UCSD-AML1 (cell line): ENCODE measurements around the gene CA11.
A peak's percentile ranks its signal among the peaks of the same experiment; 100 is the strongest.
"Not testable (repeated sequence)": the region's sequence is repeated elsewhere in the genome, so short reads cannot be mapped to it uniquely, and the experiment has no call there.

Experiments
- DNase-seq: peaks from one replicate; lab custom pipeline; 2025; ENCODE audit not compliant: unreplicated experiment; lab: John Stamatoyannopoulos, UW

Gene CA11

DNA sequence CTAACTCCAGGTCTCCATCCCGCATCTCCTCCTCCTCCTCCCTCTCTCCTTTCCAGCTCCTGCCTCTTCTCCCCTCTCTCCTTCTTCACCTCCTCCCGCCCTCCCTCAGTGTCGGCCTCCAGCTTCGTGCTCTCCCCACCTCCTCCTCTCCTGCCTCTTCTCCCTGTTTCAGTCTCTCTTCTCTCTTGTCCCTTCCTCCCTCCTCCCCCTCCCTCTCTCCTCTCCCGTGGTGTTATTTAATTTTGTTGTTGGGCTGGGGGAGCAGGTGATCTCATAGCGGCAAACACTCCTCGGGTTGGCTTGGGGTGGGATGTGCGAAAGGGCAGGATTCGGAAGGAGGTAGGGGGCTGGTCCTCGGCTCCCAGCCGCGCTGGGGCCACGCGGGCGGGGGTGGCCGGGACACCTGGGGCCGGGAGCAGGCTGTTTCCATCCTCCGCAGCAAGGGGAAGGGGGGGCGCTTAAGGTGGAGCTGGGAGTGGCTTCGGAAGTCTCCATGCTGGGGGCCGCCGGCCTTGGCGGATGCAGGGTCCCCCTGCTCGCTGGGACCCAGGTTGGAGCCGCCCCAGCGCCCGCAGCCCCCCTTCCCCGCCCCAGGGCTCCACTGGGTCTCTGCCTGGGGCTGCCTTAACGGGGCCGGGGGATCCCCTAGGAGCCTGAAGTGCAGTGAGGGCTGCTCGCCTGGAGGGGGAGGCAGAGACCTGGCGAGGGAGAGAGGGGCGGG lies at the start of gene CA11:
CA11 (minus strand) TSS at position 187 of the 721 bp plus-strand sequence. CDS start 555 bp downstream, outside the sequence.
- DNase-seq, result peak; percentile 88

DNA sequence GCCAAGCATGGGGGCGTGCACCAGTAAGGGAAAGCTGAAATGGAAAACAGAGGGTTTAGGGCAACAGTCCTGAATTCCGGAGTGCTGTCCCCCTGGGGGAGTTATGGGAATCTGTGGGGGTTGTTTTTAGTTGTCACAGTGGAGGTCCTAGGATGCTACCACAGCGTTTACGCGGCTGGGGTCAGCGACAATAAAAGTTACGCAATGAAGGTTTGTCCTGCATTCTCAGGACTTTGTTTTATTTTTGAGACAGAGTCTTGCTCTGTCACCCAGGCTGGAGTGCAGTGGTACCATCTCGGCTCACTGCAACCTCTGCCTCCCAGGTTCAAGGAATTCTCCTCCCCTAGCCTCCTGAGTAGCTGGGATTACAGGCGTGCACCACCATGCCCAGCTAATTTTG lies 47.6 kb upstream of the CA11 start:
- not testable (repeated sequence) for DNase-seq

DNA sequence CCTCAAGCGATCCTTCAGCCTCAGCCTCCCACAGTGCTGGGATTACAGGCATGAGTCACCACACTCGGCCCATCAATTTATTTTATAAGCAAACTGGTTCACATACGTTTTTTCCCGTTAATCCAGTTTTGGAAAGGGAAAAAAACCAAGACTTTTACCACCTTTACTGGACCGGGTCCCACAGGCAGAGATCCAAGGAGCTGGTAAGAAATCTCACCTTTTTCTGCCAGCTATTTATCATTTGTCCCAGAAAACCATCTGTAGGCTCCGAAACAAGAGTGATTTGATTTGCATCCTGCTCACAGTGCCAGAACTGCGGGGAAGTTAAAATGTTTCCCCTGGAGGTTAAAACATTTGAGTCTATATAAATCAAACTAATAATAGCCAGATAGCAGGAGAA lies 43.5 kb upstream of the CA11 start:
- no peak for DNase-seq

DNA sequence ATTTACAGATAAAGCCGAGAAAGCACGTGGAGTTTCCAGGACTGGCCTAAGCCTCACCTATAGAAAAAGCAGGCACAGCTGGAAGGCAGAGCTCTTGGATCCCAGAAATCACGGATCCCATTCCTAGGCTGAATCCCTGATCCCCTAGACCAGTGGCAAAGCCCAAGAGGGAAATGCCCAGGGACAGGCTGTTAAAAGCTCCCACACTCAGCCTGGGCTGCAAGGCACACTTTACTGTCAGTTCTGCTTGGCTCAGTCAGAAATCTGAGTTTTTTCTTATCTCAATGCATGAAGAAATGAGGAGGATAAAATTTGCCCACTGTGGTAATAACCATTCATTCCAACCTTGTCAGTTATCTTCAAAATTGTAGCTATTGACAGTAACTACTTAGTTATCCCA lies 41.8 kb upstream of the CA11 start:
- DNase-seq, result no peak

DNA sequence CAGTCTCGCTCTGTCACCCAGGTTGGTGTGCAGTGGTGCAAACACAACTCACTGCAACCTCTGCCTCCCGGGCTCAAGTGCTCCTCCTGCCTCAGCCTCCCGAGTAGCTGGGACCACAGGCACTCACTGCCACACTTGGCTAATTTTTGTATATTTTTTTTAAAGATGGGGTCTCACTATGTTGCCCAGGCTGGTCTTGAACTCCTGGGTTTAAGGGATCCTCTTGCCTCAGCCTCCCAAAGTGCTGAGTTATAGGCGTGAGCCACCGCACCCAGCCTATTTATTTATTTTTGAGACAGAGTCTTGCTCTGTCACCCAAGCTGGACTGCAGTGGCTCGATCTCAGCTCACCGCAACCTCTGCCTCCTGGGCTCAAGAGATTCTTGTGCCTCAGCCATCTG lies 40.6 kb upstream of the CA11 start:
- not testable (repeated sequence) for DNase-seq

DNA sequence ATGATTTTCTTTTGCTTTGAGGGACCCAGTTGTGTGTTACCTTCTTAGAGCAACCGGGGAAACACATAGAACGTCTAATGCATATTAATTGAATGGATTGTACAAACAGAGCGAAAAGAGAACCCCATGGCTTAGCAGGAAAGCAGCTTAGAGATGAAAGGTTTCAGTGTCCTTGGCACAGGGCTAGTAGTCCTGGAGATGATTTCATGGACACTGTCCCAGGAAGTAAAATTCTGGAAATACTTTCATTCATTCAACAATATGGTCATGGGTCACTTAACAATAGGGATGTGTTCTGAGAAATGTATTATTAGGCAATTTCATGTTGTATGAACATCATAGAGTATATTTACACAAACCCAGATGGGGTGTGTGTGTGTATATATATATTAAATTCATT lies 40.1 kb upstream of the CA11 start:
- no peak for DNase-seq

DNA sequence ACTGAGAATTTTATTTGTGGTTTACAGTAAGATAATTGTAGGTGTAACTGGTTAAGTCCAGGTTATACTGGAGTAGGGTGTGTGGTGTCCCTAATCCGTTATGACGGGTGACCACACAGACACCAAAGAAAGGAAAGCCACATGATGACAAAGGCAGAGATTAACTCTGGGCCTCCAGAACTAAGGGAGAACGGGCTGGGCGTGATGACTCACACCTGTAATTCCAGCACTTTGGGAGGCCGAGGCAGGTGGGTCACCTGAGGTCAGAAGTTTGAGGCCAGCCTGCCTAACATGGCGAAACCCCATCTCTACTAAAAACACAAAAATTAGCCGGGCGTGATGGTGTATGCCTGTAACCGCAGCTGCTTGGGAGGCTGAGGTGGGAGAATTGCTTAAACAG lies 39.6 kb upstream of the CA11 start:
- no peak for DNase-seq

DNA sequence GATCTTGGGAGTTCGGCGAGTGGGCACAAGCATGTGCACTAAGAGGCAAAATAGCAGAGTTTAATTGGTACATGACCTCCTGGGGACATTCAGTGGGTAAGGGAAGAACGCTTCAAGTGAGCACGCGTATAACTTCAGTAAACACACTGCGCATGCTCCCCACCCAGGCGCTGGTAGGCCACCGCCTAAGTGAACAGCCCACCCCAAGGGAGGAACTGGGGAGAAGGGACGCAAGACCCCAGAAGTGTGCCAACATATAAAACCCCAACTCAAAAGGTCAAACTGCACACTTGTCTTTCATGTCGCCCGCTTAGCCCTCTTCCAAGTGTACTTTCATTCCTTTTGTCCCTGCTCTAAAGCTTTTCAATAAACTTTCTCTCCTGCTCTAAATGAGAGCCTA lies 37.4 kb upstream of the CA11 start:
- DNase-seq, result no peak

DNA sequence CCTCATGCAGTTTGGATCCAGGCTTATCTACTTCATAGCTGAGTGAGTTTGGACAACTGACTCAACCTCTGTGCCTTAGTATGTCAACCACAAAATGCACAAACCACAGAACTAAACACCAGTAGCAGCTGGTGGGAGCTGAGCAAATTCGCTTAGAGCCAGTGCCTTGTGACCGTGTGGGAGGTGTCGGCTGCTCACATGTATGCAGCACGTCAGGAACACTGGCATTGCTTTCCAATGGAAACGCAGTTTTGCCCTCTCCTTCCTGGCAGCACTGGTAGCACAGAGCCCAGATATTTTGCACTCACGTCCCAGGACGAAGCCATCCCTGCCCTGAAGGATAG lies 35.1 kb upstream of the CA11 start:
- peak; percentile 25 for DNase-seq

DNA sequence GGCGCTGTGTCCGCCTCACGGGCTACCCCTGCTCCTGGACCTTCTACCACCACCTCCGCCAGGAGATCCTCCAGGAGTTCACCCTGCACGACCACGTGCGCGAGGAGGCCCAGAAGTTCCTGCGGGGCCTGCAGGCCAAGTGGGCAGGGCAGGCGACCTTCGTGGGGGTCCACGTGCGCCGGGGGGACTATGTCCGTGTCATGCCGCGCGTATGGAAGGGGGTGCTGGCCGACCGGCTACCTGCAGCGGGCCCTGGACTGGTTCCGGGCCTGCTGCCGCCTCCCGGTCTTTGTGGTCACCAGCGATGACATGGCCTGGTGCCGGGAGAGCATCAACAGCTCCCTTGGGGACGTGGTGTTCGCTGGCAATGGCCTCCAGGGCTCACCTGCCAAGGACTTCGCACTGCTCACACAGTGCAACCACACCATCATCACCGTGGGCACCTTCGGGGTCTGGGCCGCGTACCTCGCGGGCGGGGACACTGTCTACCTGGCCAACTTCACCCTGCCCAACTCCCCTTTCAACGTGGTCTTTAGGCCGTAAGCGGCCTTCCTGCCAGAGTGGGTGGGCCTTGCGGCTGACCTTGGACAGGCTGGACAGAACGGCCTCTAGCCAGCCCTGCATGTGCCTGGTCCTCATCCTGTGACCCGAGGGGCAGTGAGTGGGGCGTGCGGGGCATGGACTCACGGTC lies 34.6 kb upstream of the CA11 start:
- DNase-seq, result no peak

DNA sequence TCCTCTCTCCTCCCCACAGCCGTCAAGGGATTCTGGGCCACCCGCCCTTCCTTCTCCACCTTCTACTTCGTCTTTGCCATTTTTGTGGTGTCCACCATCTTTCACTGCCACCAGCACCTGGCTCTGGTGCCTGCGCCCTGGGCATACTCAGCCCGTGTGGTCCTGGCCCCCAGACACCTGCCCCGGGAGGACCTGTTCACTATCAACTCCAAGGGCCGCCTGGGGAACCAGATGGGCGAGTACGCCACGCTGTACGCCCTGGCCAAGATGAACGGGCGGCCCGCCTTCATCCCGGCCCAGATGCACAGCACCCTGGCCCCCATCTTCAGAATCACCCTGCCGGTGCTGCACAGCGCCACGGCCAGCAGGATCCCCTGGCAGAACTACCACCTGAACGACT lies 34.0 kb upstream of the CA11 start:
- DNase-seq, result not testable (repeated sequence)

DNA sequence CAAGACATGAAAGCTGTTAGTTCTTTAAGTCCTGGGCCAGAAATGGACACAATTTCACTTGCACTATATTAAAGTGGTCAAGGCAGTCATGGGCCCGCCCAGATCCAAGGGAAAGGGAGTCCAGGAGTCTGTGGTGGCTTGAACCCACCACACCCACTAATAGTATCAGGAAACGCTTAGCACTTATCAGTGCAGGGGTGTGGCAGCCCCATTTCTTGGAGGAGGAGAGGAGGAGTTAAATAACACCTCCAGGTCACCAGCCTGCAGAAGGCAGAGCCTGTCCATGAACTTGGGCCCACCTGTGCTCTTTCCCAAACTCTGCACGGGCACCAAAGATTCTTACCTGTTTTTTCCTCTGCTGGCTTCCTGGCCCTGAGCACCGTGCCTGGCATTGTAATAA lies 32.2 kb upstream of the CA11 start:
- DNase-seq, result no peak

DNA sequence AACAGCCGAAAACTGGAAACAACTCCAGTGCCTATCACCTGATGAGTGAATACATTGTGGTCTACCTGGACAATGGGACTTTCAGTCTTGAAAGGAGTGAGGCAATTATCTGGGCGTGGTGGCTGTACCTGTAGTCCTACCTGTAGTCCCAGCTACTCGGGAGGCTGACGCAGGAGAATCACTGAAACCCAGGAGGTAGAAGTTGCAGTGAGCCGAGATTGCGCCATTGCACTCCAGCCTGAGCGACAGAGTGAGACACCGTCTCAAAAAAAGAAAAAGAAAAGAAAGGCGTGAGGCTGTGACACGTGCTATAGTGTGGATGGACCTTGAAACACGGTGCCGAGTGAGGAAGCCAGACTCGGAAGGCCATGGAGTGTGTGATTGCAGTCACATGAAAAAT lies 30.9 kb upstream of the CA11 start:
- no peak for DNase-seq

DNA sequence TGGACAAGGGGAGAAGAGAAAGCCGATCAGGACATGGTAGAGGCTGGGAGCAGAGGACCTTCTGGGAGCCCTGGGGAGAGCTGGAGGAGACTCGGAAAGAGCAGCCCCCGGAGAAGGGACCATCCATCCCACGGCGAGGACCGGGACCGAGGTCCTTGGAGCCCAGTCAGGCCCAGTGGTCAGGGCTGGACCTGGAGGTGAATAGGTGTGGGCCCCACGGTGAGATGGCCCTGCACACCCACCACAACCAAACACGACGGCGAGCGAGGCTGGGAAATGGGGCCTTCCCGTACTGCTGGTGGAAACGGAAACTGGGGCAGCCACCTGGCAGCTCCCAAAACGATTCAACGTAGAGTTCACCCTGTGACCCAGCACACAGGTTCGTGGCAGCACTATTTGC lies 30.5 kb upstream of the CA11 start:
- DNase-seq, result no peak

DNA sequence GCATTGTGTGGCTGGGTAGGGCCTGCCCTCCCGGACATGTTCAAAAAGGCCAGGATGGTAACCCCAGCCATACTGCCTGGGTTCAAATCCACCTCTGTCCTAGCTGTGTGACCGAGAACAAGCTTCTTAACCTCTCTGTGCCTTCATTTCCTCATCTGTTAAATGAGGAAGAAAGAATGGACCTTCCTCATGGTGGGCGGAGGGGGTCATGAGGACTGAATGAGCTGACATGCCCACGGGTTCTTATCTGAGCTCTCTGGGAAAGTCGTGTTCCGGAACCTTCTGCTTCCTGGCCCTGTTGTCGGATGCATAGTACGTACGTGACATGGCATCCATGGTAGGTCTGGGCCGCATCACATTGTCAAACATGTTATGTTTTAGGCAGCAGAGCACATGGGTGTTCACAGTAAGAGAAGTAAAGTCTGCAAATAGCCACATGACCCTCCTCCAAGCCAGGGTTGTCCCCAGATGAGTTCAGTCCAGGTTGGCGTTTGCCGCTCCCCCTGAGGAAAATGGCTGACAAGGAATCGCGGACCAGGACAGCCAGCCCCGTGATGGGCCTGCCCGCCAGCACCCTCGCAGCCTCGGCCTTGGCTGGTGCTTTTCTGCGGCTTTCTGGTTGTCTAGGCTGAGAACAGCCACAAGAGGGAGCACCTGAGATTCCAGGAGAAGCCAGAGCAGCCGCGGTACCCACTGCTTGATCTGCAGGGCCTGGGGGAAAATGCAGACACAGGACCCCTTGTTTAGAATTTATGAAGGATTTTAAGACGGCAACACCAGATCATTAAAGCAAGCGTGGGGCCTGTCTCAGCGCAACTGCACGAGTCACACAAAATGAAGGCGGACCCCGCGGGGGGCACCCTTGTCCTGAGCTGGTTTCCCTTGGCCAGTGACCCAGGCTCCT lies 29.2 kb upstream of the CA11 start:
- DNase-seq, result peak; percentile 75

DNA sequence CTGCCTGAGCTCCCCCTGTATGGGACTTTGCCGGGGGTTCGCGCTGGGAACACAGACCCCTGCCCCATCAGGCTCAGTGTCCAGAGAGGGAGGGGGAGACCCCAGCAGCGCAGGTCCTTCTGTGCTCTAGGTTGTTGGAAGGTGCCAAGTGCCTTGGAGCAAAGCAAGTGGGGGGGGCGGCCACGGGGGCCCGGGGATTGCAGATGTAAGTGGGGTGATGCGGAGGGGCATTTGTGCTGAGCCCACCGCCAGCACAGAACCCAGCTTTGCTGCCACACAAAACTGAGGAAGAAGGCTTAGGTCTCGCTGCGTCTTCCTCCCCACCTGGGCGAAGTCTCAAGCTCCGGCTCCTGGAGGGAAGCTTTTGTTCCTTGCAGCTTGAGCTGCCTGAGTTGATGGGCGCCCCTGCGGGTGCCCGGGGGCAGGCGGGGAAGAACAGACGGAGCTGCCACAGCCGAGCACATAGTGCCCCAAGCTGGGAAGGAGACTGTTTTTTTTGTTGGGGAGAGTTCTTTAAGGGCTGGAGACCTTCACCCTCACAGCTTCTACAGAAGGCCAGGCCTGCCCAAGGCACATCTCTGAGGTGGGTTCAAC lies 28.3 kb upstream of the CA11 start:
- no peak for DNase-seq

DNA sequence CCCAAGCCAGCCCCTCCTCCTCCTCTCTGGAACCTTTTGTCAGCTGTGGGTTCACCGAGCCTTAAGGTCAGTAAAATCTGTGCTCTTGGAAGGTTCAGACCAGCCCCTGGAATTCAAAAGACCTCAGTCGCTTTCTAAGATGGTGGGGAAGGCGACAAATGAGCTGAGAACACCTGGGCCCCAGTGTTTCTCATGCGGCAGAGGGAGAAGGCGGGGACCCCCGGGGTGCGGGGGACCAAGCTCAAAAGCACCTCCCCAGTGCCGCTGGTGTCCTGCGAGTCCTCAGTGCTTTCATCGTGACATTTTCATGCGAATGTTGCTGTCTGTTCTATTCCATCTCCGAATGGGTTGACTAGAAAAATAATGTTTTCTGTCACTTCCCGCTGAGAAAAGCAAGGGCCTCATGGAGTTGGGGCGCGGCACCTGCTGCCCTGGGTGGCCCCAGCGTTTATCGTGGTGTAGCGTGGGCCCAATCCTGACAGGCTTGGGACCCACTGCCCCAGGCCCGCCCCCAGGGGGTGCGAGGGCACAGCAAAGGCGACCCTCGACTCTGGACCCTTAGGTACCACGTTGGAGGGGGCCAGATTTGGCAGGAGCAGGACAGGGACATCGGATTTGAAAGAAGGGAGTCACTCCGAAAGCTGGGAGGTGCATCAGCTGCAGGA lies 27.6 kb upstream of the CA11 start:
- DNase-seq, result no peak

DNA sequence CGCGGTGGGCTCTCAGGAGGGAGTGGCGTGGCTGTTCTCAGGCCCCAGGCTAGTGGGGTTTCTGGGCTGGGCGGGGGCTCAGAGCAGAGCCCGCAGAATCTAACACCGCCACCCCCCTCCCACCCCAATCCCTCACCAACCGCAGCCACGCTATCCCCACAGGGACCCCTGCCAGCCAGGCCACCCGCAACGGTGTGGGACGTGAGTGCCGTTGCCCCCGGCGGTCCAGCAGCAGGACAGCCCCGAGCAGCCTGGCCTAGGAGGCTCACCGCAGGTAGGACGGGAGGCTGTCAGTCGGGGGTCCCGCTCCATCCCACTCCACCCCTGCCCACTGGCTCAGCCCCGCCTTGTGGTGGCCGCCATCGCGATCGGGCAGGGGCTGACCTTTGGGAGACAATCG lies 27.0 kb upstream of the CA11 start, which contains the start of gene NTN5:
NTN5 (minus strand) TSS at position 24 of the 400 bp plus-strand sequence. CDS start 2,031 bp downstream, outside the sequence.
- no peak for DNase-seq

DNA sequence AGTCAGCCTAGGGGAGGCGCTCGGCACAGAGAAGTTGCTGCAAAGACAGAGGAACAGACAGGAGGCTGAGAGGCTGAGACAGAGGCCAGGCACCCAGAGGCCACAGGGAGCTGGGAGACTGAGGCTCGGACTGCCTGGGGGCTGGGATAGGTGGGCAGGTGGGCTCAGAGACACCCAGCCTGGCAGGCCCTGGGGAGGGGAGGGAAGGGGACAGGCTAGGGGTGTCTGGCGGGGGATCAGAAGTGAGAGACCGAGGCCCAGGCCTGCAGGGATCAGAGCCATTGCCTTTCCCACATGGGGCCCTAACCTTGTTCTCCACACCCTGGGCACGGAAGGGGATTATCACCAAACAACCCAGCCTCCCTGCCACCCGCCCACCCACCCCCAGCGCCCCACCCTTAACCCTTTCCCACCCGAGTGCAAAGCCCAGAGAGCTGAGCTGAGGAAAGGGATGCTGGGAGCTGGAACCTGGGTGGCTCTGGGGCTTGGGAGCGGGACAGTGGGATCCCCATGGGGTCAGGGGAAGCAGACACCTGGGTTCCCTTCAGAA lies 25.5 kb upstream of the CA11 start:
- DNase-seq, result no peak

DNA sequence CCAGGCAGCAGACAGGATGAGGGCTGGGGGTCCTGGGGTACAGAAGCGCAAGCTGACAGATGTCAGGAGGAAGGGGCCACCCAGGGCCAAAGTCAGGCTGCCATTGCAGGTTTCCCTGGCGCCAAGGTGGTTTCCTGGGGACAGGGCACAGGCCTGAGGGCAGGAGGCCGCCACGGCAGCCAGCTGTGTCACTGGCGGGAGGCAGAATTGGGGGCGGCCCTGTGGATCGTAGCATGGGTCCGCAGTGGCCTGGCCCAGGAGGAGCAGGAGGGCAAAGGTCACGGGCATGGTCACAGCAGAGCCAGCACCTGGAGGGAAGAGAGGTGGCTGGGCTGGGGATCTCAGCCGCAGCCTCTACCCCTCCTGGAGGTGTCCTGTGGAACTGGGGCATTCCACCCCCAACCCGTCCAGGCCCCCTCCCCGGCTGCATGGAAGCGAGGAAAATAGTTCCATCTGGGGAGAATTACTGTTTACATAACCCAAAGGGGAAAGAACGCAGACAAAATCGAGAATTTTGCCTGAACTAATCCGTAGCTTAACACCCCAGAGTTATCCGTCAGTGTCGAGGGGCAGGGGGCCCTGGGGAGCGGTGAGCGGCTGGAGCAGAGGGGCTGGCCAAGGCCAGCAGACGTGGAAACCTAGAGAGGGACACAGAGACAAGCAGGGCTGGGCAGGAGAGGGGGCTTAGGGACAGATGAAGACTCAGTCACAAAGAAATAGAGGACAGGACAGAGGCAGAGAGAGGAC lies 24.9 kb upstream of the CA11 start:
- DNase-seq, result no peak
